Activated CD8-positive, alpha-beta T cell treated with anti-CD3 and anti-CD28 coated beads for 36 hours (primary cell): ENCODE measurements around the gene MTURN. TPM values are rescaled to one million over a fixed set of nuclear protein-coding genes. Genes with fewer than 3 reads are reported as not detected.

Experiments used
- ATAC-seq: fragments of 200-7000 bp; cut with Tn5 transposase; one replicate; pipeline ENCODE4 v1.10.0; 2021; ENCODE audit warnings: mild to moderate bottlenecking, moderate library complexity
- CTCF ChIA-PET: fragments of 350-600 bp; sonication (Branson Sonifier 250); formaldehyde crosslinking; loops from one replicate; lab custom pipeline; 2021; ENCODE audit warnings: antibody characterized with exemption; lab: Charles Lee
- POLR2A ChIA-PET: fragments of 350-600 bp; sonication (Branson Sonifier 250); formaldehyde crosslinking; loops from one replicate; lab custom pipeline; 2021; ENCODE audit warnings: antibody characterized with exemption; lab: Charles Lee
- DNase-seq: peaks from one replicate; pipeline ENCODE4 v3.0.0-alpha.2; 2020
- H3K27ac Mint-ChIP-seq: one replicate; pipeline ENCODE4 v1.8.0; 2021; ENCODE audit warnings: mild to moderate bottlenecking, mixed read lengths
- H3K27me3 Mint-ChIP-seq: one replicate; pipeline ENCODE4 v1.8.0; 2021; ENCODE audit warnings: mixed read lengths
- H3K36me3 Mint-ChIP-seq: one replicate; pipeline ENCODE4 v1.8.0; 2021; ENCODE audit warnings: low read depth, mixed read lengths
- H3K4me1 Mint-ChIP-seq: one replicate; pipeline ENCODE4 v1.8.0; 2021; ENCODE audit warnings: low read depth, mixed read lengths
- H3K4me3 Mint-ChIP-seq: one replicate; pipeline ENCODE4 v1.8.0; 2021; ENCODE audit warnings: mild to moderate bottlenecking, moderate library complexity, mixed read lengths
- H3K9me3 Mint-ChIP-seq: one replicate; pipeline ENCODE4 v1.8.0; 2021; ENCODE audit warnings: mixed read lengths
- CTCF ChIP-seq: fragments of 200-600 bp; IDR thresholded peaks from one replicate; pipeline ENCODE4 v1.8.0; 2022; ENCODE audit warnings: antibody characterized with exemption, mild to moderate bottlenecking
- intact Hi-C: fragments of 100-400 bp; cut with micrococcal nuclease; formaldehyde crosslinking; loops from one replicate; pipeline ENCODE4 v1.10.0; 2022
- total RNA-seq, 2 experiments: library from RNA; stranded (reverse); gene quantifications; one replicate each; pipeline ENCODE4 v1.2.3, GENCODE V29; 2021

The MTURN gene
- total RNA-seq, 2 experiments from 2014 or later: 3.2 to 3.3 TPM

- Mint-ChIP-seq H3K4me1 (peaks cover 6% of the 10 kb centered on the region), H3K27me3 (no peaks in the 10 kb centered on the region), H3K36me3 (no peaks in the 10 kb centered on the region), H3K4me3 (no peak overlapping the region), H3K9me3 (peaks cover under 1% of the 10 kb centered on the region), H3K27ac (no peak overlapping the region)
- no peak for TF ChIP-seq CTCF
- intact Hi-C loops: no loop called here
- ATAC-seq (no peak), DNase-seq (no peak)
- CTCF ChIA-PET: interaction anchor here (0.9 to 1.1 kb wide), 3 partner anchors 19 to 366 kb away, joined by 3 read pairs; no protein-coding TSS in a partner anchor
- POLR2A ChIA-PET: interaction anchor here (0.7 kb wide), 1 partner anchor 34 kb away, joined by 3 read pairs; no protein-coding TSS in a partner anchor
Observed at GRCh38 chr7:30182814-30183213, 48.0 kb downstream of the MTURN start.

GRCh38 chr7:30183749-30184369 lies 49.1 kb downstream of the MTURN start:
- no peaks in the 10 kb centered on the region for H3K36me3 Mint-ChIP-seq
- H3K4me3 Mint-ChIP-seq: no peak overlapping the region
- H3K9me3 Mint-ChIP-seq: peaks cover 5% of the 10 kb centered on the region
- intact Hi-C loops: no loop called here
- ATAC-seq: no peak
- TF ChIP-seq CTCF: no peak
- POLR2A ChIA-PET: no interaction called here
- H3K4me1 Mint-ChIP-seq: peaks cover 4% of the 10 kb centered on the region
- H3K27ac Mint-ChIP-seq: no peak overlapping the region
- H3K27me3 Mint-ChIP-seq: no peaks in the 10 kb centered on the region
- CTCF ChIA-PET: interaction anchor here (0.6 to 1.1 kb wide), 3 partner anchors 20 to 89 kb away, joined by 3 read pairs; no protein-coding TSS in a partner anchor
- DNase-seq: no peak

- ATAC-seq (no peak), DNase-seq (no peak)
- no peak overlapping the region for H3K4me3 Mint-ChIP-seq
- no peaks in the 10 kb centered on the region for H3K4me1 Mint-ChIP-seq
- POLR2A ChIA-PET: no interaction called here
- H3K36me3 Mint-ChIP-seq: no peaks in the 10 kb centered on the region
- peaks cover 5% of the 10 kb centered on the region for H3K9me3 Mint-ChIP-seq
- H3K27me3 Mint-ChIP-seq: no peaks in the 10 kb centered on the region
- CTCF ChIA-PET: interaction anchor here (0.6 kb wide), 1 partner anchor 88 kb away, joined by 3 read pairs; no protein-coding TSS in a partner anchor
- intact Hi-C loops: no loop called here
- TF ChIP-seq CTCF: no peak
- H3K27ac Mint-ChIP-seq: no peak overlapping the region
Observed at GRCh38 chr7:30184791-30185487, 50.2 kb downstream of the MTURN start.

- CTCF ChIA-PET: no interaction called here
- intact Hi-C loops: no loop called here
- Mint-ChIP-seq H3K36me3 (no peaks in the 10 kb centered on the region), H3K27me3 (no peaks in the 10 kb centered on the region), H3K9me3 (peaks cover 5% of the 10 kb centered on the region), H3K27ac (no peak overlapping the region), H3K4me3 (no peak overlapping the region), H3K4me1 (no peaks in the 10 kb centered on the region)
- TF ChIP-seq CTCF: no peak
- ATAC-seq (no peak), DNase-seq (no peak)
- POLR2A ChIA-PET: no interaction called here
Observed at GRCh38 chr7:30185496-30185895, 50.7 kb downstream of the MTURN start.

- intact Hi-C loops: no loop called here
- H3K9me3 Mint-ChIP-seq: peaks cover 5% of the 10 kb centered on the region
- ATAC-seq: no peak
- H3K4me3 Mint-ChIP-seq: no peak overlapping the region
- DNase-seq: no peak
- no peaks in the 10 kb centered on the region for H3K36me3 Mint-ChIP-seq
- H3K27me3 Mint-ChIP-seq: no peaks in the 10 kb centered on the region
- ChIA-PET CTCF (no interaction called here), POLR2A (no interaction called here)
- no peaks in the 10 kb centered on the region for H3K4me1 Mint-ChIP-seq
- no peak overlapping the region for H3K27ac Mint-ChIP-seq
- TF ChIP-seq CTCF: no peak
Observed at GRCh38 chr7:30186725-30187124, 51.9 kb downstream of the MTURN start.
